ENCODE data around the gene C1orf226. TPM values are rescaled to one million over a fixed set of nuclear protein-coding genes. Genes with fewer than 3 reads are reported as not detected.

The C1orf226 gene
- polyA plus RNA-seq, 2 of the 4 experiments (the other 2 are of a cell fraction), result 0.32 to 0.37 TPM

GRCh38 chr1:162389021-162389818, 7.7 kb downstream of the C1orf226 start:
- Histone ChIP-seq H3K4me1 (no peaks in the 10 kb centered on the region), H3K4me2 (no peak overlapping the region), H3K4me3 (no peak overlapping the region), H3K27ac (peak overlapping the region in 1 of 2 experiments; percentile 13; a peak in 1 of 6 replicates), H3K9me3 (no peaks in the 10 kb centered on the region)
- 57% methylated on average over 11 of the region's 11 CpGs for WGBS (ENCODE audit: missing lambda C conversion rate)
- DNase-seq (ENCODE audit: low read depth in 1 of 2, low spot score in 1 of 2) (no peak), FAIRE-seq (no peak), ATAC-seq (no peak)
- POLR2A ChIA-PET, result no interaction called here
- TF ChIP-seq NPAS2 (CRISPR knock-in tag; IDR thresholded peaks at IDR 0.05; ENCODE audit: borderline replicate concordance), result no peak
- TF ChIP-seq CEBPB (IDR thresholded peaks at IDR 0.05), result no peak
- no peak for TF ChIP-seq EP300 (IDR thresholded peaks at IDR 0.05)
- TF ChIP-seq USF2 (IDR thresholded peaks at IDR 0.05), result no peak
- no peak for TF ChIP-seq RAD21 (conservative IDR thresholded peaks at IDR 0.05 in 1 of 2, IDR thresholded peaks at IDR 0.05 in 1 of 2)
- TF ChIP-seq MAFK (IDR thresholded peaks at IDR 0.05; ENCODE audit: partially characterized antibody), result no peak
- TF ChIP-seq RARB (CRISPR knock-in tag; IDR thresholded peaks at IDR 0.05), result no peak
- TF ChIP-seq FOSB (CRISPR knock-in tag; IDR thresholded peaks at IDR 0.05), result no peak
- no peak for TF ChIP-seq HOXB5 (CRISPR knock-in tag; IDR thresholded peaks at IDR 0.05)
- TF ChIP-seq ZSCAN20 (CRISPR knock-in tag; IDR thresholded peaks at IDR 0.05), result no peak
- TF ChIP-seq KDM1A (IDR thresholded peaks at IDR 0.05; ENCODE audit: low read depth), result no peak
- no peak for TF ChIP-seq ZFP36 (IDR thresholded peaks at IDR 0.05; ENCODE audit: borderline replicate concordance, partially characterized antibody)
- TF ChIP-seq PBX3 (IDR thresholded peaks at IDR 0.05), result no peak
- no peak for TF ChIP-seq EHF (CRISPR knock-in tag; IDR thresholded peaks at IDR 0.05)
- CTCF ChIA-PET, result interaction anchor here (1.2 to 5.9 kb wide), 3 partner anchors 7 to 335 kb away, joined by 3 to 35 read pairs (median 15); partner anchors contain the start of gene C1orf226

GRCh38 chr1:162389971-162390370, 8.4 kb downstream of the C1orf226 start:
- TF ChIP-seq MAZ (IDR thresholded peaks at IDR 0.05; ENCODE audit: borderline replicate concordance, low read depth, low read length) (no peak), SREBF2 (IDR thresholded peaks at IDR 0.05) (no peak), HDAC2 (IDR thresholded peaks at IDR 0.05) (no peak), HMGXB4 (CRISPR knock-in tag; IDR thresholded peaks at IDR 0.05; ENCODE audit: borderline replicate concordance) (no peak), ZC3H11A (IDR thresholded peaks at IDR 0.05) (no peak), BHLHE40 (IDR thresholded peaks at IDR 0.05; ENCODE audit: low read depth, low read length) (no peak), FOSL2 (IDR thresholded peaks at IDR 0.05) (no peak), FOSL2 (CRISPR knock-in tag; IDR thresholded peaks at IDR 0.05) (no peak), USF2 (IDR thresholded peaks at IDR 0.05) (no peak), CBX2 (IDR thresholded peaks at IDR 0.05; ENCODE audit: borderline replicate concordance, low read depth) (no peak), RAD21 (conservative IDR thresholded peaks at IDR 0.05 in 1 of 2, IDR thresholded peaks at IDR 0.05 in 1 of 2) (no peak), NPAS2 (CRISPR knock-in tag; IDR thresholded peaks at IDR 0.05; ENCODE audit: borderline replicate concordance) (no peak), BCL3 (IDR thresholded peaks at IDR 0.05) (no peak), HOXB5 (CRISPR knock-in tag; IDR thresholded peaks at IDR 0.05) (no peak), FOSB (CRISPR knock-in tag; IDR thresholded peaks at IDR 0.05) (no peak), TP53 (CRISPR knock-in tag; IDR thresholded peaks at IDR 0.05) (no peak), ESRRA (IDR thresholded peaks at IDR 0.05; ENCODE audit: borderline replicate concordance, low read length) (no peak)
- Histone ChIP-seq H3K4me2 (no peak overlapping the region), H3K4me1 (no peaks in the 10 kb centered on the region), H3K4me3 (no peak overlapping the region), H3K27ac (no peak overlapping the region; a peak in 1 of 6 replicates), H3K9me3 (no peaks in the 10 kb centered on the region)
- DNase-seq (ENCODE audit: low read depth in 1 of 2, low spot score in 1 of 2), result no peak
- CTCF ChIA-PET, result interaction anchor here (0.9 to 5.9 kb wide), 4 partner anchors 8 to 336 kb away, joined by 3 to 35 read pairs (median 9); partner anchors contain the start of gene C1orf226
- FAIRE-seq, result no peak
- POLR2A ChIA-PET, result no interaction called here
- ATAC-seq, result no peak
- WGBS (ENCODE audit: missing lambda C conversion rate), result 76% methylated on average over 9 of the region's 9 CpGs
